SK-N-SH treated with all-trans-retinoic acid at 6 μM for 48 hours (cell line): ENCODE measurements around the gene IRX6.

ENCODE experiments used
- ATAC-seq: fragments of 200-7000 bp; cut with Tn5 transposase; 3 replicates; pipeline ENCODE4 v1.9.1; 2020; ENCODE audit warnings: mild to moderate bottlenecking, moderate library complexity
- ARNTL ChIP-seq: fragments of 450-650 bp; formaldehyde crosslinking; IDR thresholded peaks from 2 replicates; pipeline ENCODE4 v1.5.0; 2020; ENCODE audit warnings: low read depth, mild to moderate bottlenecking, moderate library complexity, borderline replicate concordance
- BACH2 ChIP-seq: fragments of 250-450 bp; sonication (Bioruptor Pico); IDR thresholded peaks from 2 replicates; pipeline ENCODE4 v1.9.0; 2021; ENCODE audit warnings: mild to moderate bottlenecking, borderline replicate concordance
- CSDC2 ChIP-seq: fragments of 250-450 bp; sonication (Bioruptor Pico); IDR thresholded peaks from 2 replicates; pipeline ENCODE4 v1.5.0; 2020; ENCODE audit warnings: mild to moderate bottlenecking, moderate library complexity
- CSRNP3 ChIP-seq: fragments of 250-450 bp; sonication (Bioruptor Pico); IDR thresholded peaks from 2 replicates; pipeline ENCODE4 v1.5.1; 2021; ENCODE audit warnings: mild to moderate bottlenecking, moderate library complexity
- ESRRG ChIP-seq: fragments of 250-450 bp; sonication (Bioruptor Pico); IDR thresholded peaks from 2 replicates; pipeline ENCODE4 v1.6.1; 2021; ENCODE audit warnings: mild to moderate bottlenecking
- GLIS3 ChIP-seq: fragments of 250-450 bp; sonication (Bioruptor Pico); IDR thresholded peaks from 2 replicates; pipeline ENCODE4 v1.5.0; 2020; ENCODE audit warnings: mild to moderate bottlenecking, moderate library complexity
- OSR1 ChIP-seq: fragments of 250-450 bp; sonication (Bioruptor Pico); IDR thresholded peaks from 2 replicates; pipeline ENCODE4 v1.8.0; 2022; ENCODE audit warnings: moderate library complexity, mild to moderate bottlenecking, inconsistent platforms
- PATZ1 ChIP-seq: fragments of 250-450 bp; sonication (Bioruptor Pico); IDR thresholded peaks from 2 replicates; pipeline ENCODE4 v1.8.0; 2020; ENCODE audit warnings: mild to moderate bottlenecking, moderate library complexity, borderline replicate concordance
- PPARA ChIP-seq: fragments of 250-450 bp; sonication (Bioruptor Pico); IDR thresholded peaks from 2 replicates; pipeline ENCODE4 v1.5.0; 2020; ENCODE audit warnings: mild to moderate bottlenecking, borderline replicate concordance
- SNAI2 ChIP-seq: fragments of 250-450 bp; sonication (Bioruptor Pico); IDR thresholded peaks from 2 replicates; pipeline ENCODE4 v1.5.0; 2020; ENCODE audit warnings: mild to moderate bottlenecking, moderate library complexity
- TCF4 ChIP-seq: fragments of 250-450 bp; sonication (Bioruptor Pico); IDR thresholded peaks from 2 replicates; pipeline ENCODE4 v1.8.0; 2021; ENCODE audit warnings: mild to moderate bottlenecking, moderate library complexity, borderline replicate concordance
- TSHZ2 ChIP-seq: fragments of 250-450 bp; sonication (Bioruptor Pico); IDR thresholded peaks from 2 replicates; pipeline ENCODE4 v1.5.0; 2020; ENCODE audit warnings: mild to moderate bottlenecking, moderate library complexity
- ZC3H10 ChIP-seq: fragments of 250-450 bp; sonication (Bioruptor Pico); IDR thresholded peaks from 2 replicates; pipeline ENCODE4 v1.5.1; 2021; ENCODE audit warnings: mild to moderate bottlenecking, moderate library complexity
- ZFP3 ChIP-seq: fragments of 250-450 bp; sonication (Bioruptor Pico); IDR thresholded peaks from 2 replicates; pipeline ENCODE4 v1.5.0; 2020; ENCODE audit warnings: mild to moderate bottlenecking, moderate library complexity
- ZFP30 ChIP-seq: fragments of 450-650 bp; formaldehyde crosslinking; IDR thresholded peaks from 2 replicates; pipeline ENCODE4 v1.5.0; 2022; ENCODE audit warnings: mild to moderate bottlenecking, moderate library complexity
- ZNF565 ChIP-seq: fragments of 450-650 bp; formaldehyde crosslinking; conservative IDR thresholded peaks from 2 replicates; pipeline ENCODE4 v1.5.0; 2020; ENCODE audit warnings: low read depth, mild to moderate bottlenecking, moderate library complexity
- ZNF70 ChIP-seq: fragments of 450-650 bp; formaldehyde crosslinking; IDR thresholded peaks from 2 replicates; pipeline ENCODE4 v1.5.0; 2020; ENCODE audit warnings: mild to moderate bottlenecking, moderate library complexity
- ZNF8 ChIP-seq: fragments of 450-650 bp; formaldehyde crosslinking; IDR thresholded peaks from 2 replicates; pipeline ENCODE4 v1.5.0; 2020; ENCODE audit warnings: mild to moderate bottlenecking, moderate library complexity
- TF ChIP-seq, protein P1 (sequence below): fragments of 250-450 bp; sonication (Bioruptor Pico); IDR thresholded peaks from 2 replicates; pipeline ENCODE4 v1.8.0; 2021; ENCODE audit warnings: low read depth, mild to moderate bottlenecking, moderate library complexity, borderline replicate concordance
- TF ChIP-seq, protein P2 (sequence below): fragments of 250-450 bp; sonication (Bioruptor Pico); IDR thresholded peaks from 2 replicates; pipeline ENCODE4 v1.5.1; 2020; ENCODE audit warnings: low read depth, mild to moderate bottlenecking, moderate library complexity

The IRX6 gene

DNA sequence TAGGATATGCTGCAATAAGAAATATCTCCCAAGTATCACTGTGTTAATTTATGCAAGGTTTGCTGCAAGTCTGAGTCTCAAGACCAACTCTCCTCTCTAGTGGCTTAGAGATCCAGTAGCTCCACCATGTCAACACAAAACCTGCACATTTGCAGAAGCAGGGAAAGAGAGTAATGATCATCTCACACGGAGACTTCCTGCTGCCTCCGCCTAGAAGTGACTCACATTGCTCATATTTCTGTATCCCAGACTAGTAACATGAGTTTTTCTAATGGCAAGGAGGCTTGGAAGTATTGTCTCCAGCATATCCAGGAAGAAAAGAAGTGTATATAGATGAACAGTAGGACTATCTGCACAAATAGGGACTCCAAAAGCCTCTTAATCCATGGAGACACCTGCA, 15.0 kb upstream of the IRX6 start:
- TF ChIP-seq SNAI2 (CRISPR knock-in tag) (no peak), TCF4 (CRISPR knock-in tag) (no peak), ZNF565 (CRISPR knock-in tag) (no peak), BACH2 (CRISPR knock-in tag) (no peak), PPARA (CRISPR knock-in tag) (no peak), ARNTL (no peak), ZNF8 (CRISPR knock-in tag) (no peak), ZFP30 (CRISPR knock-in tag) (no peak), ZFP3 (CRISPR knock-in tag) (no peak), ZNF70 (CRISPR knock-in tag) (no peak), OSR1 (CRISPR knock-in tag) (no peak), CSDC2 (CRISPR knock-in tag) (no peak), GLIS3 (CRISPR knock-in tag) (no peak), CSRNP3 (CRISPR knock-in tag) (no peak), TSHZ2 (CRISPR knock-in tag) (no peak), PATZ1 (CRISPR knock-in tag) (no peak), ESRRG (CRISPR knock-in tag) (no peak)
- TF ChIP-seq, protein P1, sequence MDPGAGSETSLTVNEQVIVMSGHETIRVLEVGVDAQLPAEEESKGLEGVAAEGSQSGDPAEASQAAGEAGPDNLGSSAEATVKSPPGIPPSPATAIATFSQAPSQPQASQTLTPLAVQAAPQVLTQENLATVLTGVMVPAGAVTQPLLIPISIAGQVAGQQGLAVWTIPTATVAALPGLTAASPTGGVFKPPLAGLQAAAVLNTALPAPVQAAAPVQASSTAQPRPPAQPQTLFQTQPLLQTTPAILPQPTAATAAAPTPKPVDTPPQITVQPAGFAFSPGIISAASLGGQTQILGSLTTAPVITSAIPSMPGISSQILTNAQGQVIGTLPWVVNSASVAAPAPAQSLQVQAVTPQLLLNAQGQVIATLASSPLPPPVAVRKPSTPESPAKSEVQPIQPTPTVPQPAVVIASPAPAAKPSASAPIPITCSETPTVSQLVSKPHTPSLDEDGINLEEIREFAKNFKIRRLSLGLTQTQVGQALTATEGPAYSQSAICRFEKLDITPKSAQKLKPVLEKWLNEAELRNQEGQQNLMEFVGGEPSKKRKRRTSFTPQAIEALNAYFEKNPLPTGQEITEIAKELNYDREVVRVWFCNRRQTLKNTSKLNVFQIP (CRISPR knock-in tag), result no peak
- TF ChIP-seq, protein P2, sequence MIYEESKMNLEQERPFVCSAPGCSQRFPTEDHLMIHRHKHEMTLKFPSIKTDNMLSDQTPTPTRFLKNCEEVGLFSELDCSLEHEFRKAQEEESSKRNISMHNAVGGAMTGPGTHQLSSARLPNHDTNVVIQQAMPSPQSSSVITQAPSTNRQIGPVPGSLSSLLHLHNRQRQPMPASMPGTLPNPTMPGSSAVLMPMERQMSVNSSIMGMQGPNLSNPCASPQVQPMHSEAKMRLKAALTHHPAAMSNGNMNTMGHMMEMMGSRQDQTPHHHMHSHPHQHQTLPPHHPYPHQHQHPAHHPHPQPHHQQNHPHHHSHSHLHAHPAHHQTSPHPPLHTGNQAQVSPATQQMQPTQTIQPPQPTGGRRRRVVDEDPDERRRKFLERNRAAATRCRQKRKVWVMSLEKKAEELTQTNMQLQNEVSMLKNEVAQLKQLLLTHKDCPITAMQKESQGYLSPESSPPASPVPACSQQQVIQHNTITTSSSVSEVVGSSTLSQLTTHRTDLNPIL (CRISPR knock-in tag), result no peak
- no peak for ATAC-seq

DNA sequence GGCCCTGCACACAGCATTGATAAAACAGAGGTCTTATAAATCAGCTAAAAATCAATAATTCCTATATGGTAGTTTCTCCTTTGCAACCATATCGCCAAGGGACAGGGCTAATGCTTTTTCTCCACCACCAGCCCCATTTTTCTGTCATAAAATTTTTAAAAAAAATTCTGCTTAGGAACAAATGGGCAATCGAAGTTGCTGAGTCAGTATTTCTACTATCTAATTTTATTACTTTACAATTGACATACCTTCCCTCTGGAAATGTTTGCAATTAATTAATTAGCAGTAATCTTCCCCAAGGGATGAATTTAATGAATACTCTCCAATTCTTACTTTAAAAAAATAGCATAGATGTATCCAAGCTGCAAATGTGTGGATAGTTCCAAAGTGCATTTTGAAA, 1.7 kb upstream of the IRX6 start:
- TF ChIP-seq, protein P1 (CRISPR knock-in tag), result no peak
- TF ChIP-seq OSR1 (CRISPR knock-in tag), result no peak
- no peak for TF ChIP-seq PPARA (CRISPR knock-in tag)
- no peak for TF ChIP-seq CSRNP3 (CRISPR knock-in tag)
- TF ChIP-seq, protein P2 (CRISPR knock-in tag), result no peak
- TF ChIP-seq ZC3H10 (CRISPR knock-in tag), result no peak
- TF ChIP-seq CSDC2 (CRISPR knock-in tag), result no peak
- TF ChIP-seq, all 23 proteins: peak for 0
- ATAC-seq, result no peak
